Mammary epithelial cell (primary cell): ENCODE results near the gene GSTM3.

ENCODE experiments used
- CTCF ChIP-seq, 2 donors: IDR thresholded peaks in 1 of 2; conservative IDR thresholded peaks in 1 of 2; 2 replicates each; pipeline ENCODE4 v1.5.1; 2011 to 2012; ENCODE audit warnings: inconsistent platforms in 2 of 2, low read length in 2 of 2, mild to moderate bottlenecking in 2 of 2, control low read depth in 1 of 2, low read depth in 1 of 2; ENCODE audit not compliant: insufficient read depth in 1 of 2; ENCODE audit errors: extremely low read depth in 1 of 2
- EZH2 ChIP-seq: IDR thresholded peaks from 2 replicates; pipeline ENCODE4 v1.6.1; 2012; ENCODE audit warnings: low read length, inconsistent platforms, borderline replicate concordance

DNA sequence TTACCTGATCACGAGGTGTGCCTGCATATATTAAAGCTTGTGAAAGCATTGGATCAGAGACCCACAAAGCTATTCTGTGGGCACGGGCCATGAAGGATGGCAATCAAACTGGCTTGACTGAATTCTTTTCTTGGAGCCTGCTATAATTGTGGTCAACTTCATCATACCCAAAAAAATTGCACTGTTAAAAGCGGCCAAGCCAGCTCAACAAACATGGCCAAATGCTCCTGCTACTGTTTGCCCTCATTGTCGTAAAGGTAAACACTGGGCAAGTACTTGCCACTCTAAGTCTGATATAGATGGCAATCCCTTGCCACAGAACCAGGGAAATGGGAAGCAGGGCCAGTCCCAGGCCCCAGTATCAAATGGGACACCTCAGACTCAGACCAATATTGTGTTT, 35.4 kb downstream of the GSTM3 start:
- TF ChIP-seq EZH2 (no peak), CTCF (conservative IDR thresholded peaks at IDR 0.05 in 1 of 2, IDR thresholded peaks at IDR 0.05 in 1 of 2; ENCODE audit: extremely low read depth in 1 of 2, insufficient read depth in 1 of 2, low read depth in 1 of 2, low read length in 2 of 2) (no peak)
